ENCODE results near the gene ATP2B2. TPM values are rescaled to one million over a fixed set of nuclear protein-coding genes. Genes with fewer than 3 reads are reported as not detected.

ATP2B2 gene
- polyA plus RNA-seq, 12 donors = 0.85 to 11.8 (median 3.6) TPM; not detected in 2

- no peak for DNase-seq
Observed at GRCh38 chr3:10345911-10346310, 159.5 kb downstream of the ATP2B2 start.

GRCh38 chr3:10344944-10345575, 160.3 kb downstream of the ATP2B2 start:
- DNase-seq = no peak

- peak; percentile 33 for DNase-seq
Observed at GRCh38 chr3:10344147-10344943, 161.0 kb downstream of the ATP2B2 start.

GRCh38 chr3:10343526-10343925, 161.9 kb downstream of the ATP2B2 start:
- DNase-seq = no peak

- DNase-seq = no peak
Observed at GRCh38 chr3:10342781-10343180, 162.6 kb downstream of the ATP2B2 start.

GRCh38 chr3:10341901-10342398, 163.4 kb downstream of the ATP2B2 start:
- no peak for DNase-seq

- DNase-seq = no peak
Observed at GRCh38 chr3:10340476-10340875, 164.9 kb downstream of the ATP2B2 start.

- no peak for DNase-seq
Observed at GRCh38 chr3:10340046-10340445, 165.3 kb downstream of the ATP2B2 start.

- DNase-seq = no peak
Observed at GRCh38 chr3:10339376-10339955, 165.9 kb downstream of the ATP2B2 start.

GRCh38 chr3:10338591-10339353, 166.6 kb downstream of the ATP2B2 start:
- no peak for DNase-seq

GRCh38 chr3:10338164-10338470, 167.3 kb downstream of the ATP2B2 start:
- no peak for DNase-seq

GRCh38 chr3:10337323-10338163, 167.8 kb downstream of the ATP2B2 start:
- DNase-seq = no peak

- DNase-seq = no peak
Observed at GRCh38 chr3:10336761-10337160, 168.6 kb downstream of the ATP2B2 start.

- no peak for DNase-seq
Observed at GRCh38 chr3:10335871-10336622, 169.3 kb downstream of the ATP2B2 start.

GRCh38 chr3:10335190-10335738, 170.1 kb downstream of the ATP2B2 start:
- DNase-seq = no peak

- no peak for DNase-seq
Observed at GRCh38 chr3:10334459-10334858, 170.9 kb downstream of the ATP2B2 start.

GRCh38 chr3:10334042-10334441, 171.3 kb downstream of the ATP2B2 start:
- no peak for DNase-seq

- no peak for DNase-seq
Observed at GRCh38 chr3:10333349-10333650, 172.1 kb downstream of the ATP2B2 start.

- DNase-seq = no peak
Observed at GRCh38 chr3:10332481-10333348, 172.7 kb downstream of the ATP2B2 start.
